Upper lobe of left lung (tissue), 6 donors: ENCODE measurements around the gene TEX35. TPM values are rescaled to one million over a fixed set of nuclear protein-coding genes. Genes with fewer than 3 reads are reported as not detected.
A peak's percentile ranks its signal among the peaks of the same experiment; 100 is the strongest.

ENCODE experiments used
- ATAC-seq, 2 donors: fragments of 200-7000 bp; cut with Tn5 transposase; one replicate each; pipeline ENCODE4 v1.9.1; 2022; ENCODE audit warnings: mild to moderate bottlenecking in 2 of 2, moderate library complexity in 2 of 2; ENCODE audit not compliant: low FRiP score in 2 of 2
- DNase-seq, 2 donors: peaks; one replicate each; pipeline ENCODE4 v3.0.0-alpha.2; 2019 to 2020
- H3K27ac ChIP-seq, 4 donors: fragments of 200-600 bp; sonication (generic); one replicate each; pipeline ENCODE4 v1.5.1; 2016 to 2019
- H3K27me3 ChIP-seq, 4 donors: fragments of 200-600 bp; sonication (generic); one replicate each; pipeline ENCODE4 v1.5.1; 2017 to 2019
- H3K36me3 ChIP-seq, 4 donors: fragments of 200-600 bp; sonication (generic); one replicate each; pipeline ENCODE4 v1.5.1; 2016 to 2019
- H3K4me1 ChIP-seq, 4 donors: fragments of 200-600 bp; sonication (generic); one replicate each; pipeline ENCODE4 v1.5.1; 2018 to 2019
- H3K4me3 ChIP-seq, 4 donors: fragments of 200-600 bp; sonication (generic); one replicate each; pipeline ENCODE4 v1.5.1; 2017 to 2019; ENCODE audit warnings: mild to moderate bottlenecking in 2 of 4, moderate library complexity in 1 of 4
- H3K9me3 ChIP-seq, 4 donors: fragments of 200-600 bp; sonication (generic); one replicate each; pipeline ENCODE4 v1.5.1; 2018 to 2019
- CTCF ChIP-seq, 6 experiments: fragments of 450-650 bp in 4 of 6; fragments of 200-600 bp in 2 of 6; sonication (generic) in 2 of 6; IDR thresholded peaks; one replicate each; pipeline ENCODE4 v1.5.1; 2016 to 2019; ENCODE audit warnings: antibody characterized with exemption in 6 of 6
- EP300 ChIP-seq, 4 donors: sonication (generic); formaldehyde crosslinking; IDR thresholded peaks; one replicate each; pipeline ENCODE4 v1.5.1; 2017; ENCODE audit warnings: antibody characterized with exemption in 4 of 4, control low read depth in 2 of 4
- POLR2A ChIP-seq, 4 donors: fragments of 450-650 bp; IDR thresholded peaks; one replicate each; pipeline ENCODE4 v1.5.1; 2016 to 2017; ENCODE audit warnings: antibody characterized with exemption in 4 of 4, mild to moderate bottlenecking in 2 of 4
- POLR2AphosphoS5 ChIP-seq, 2 donors: sonication (generic); formaldehyde crosslinking; IDR thresholded peaks; one replicate each; pipeline ENCODE4 v1.5.1; 2017; ENCODE audit warnings: antibody characterized with exemption in 2 of 2
- WGBS, 2 donors: methylation state at CpG; one replicate each; pipeline ENCODE4 v1.1.5; 2017 to 2018; 5-methylcytosine and 5-hydroxymethylcytosine counted together
- total RNA-seq, 6 donors: library from RNA; depleted of rRNA in 4 of 6; stranded (reverse); fragments of >200 nt in 4 of 6; gene quantifications; one replicate each; pipeline versions ENCODE4 v1.1.0 to v1.2.1, GENCODE V29; 2016 to 2021
- donor health status: DM: no; HTN: no; CAD: no; lungs with moderate emphysema.
- donor health status: DM: no; HTN: yes; CAD: no; lungs with severe emphysema.

TEX35 gene
- total RNA-seq, 6 donors from 2014 or later, result not detected

DNA sequence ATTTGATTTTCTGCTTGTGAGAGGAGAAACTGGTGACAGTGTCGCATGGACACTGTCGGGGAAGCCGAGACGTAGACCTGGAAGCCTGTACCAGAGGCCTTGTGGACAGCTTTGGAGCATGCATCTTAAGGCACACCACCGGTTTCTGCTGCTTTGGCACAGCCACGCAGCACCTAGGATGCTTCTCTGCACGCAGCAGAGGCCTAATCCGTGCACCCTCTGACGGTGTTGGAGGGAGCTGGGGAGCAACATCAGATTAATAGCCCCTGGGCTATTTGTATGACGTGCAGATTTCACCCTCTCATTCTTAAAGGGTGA, 30.3 kb downstream of the TEX35 start:
- no peaks in the 10 kb centered on the region for H3K27me3 ChIP-seq
- no peaks in the 10 kb centered on the region for H3K36me3 ChIP-seq
- H3K4me1 ChIP-seq, result peaks cover 11 to 24% (median 14%) of the 10 kb centered on the region in 4 donors
- TF ChIP-seq EP300 (IDR thresholded peaks at IDR 0.05) (no peak), POLR2A (IDR thresholded peaks at IDR 0.05) (no peak), CTCF (IDR thresholded peaks at IDR 0.05) (no peak), POLR2AphosphoS5 (IDR thresholded peaks at IDR 0.05) (no peak)
- WGBS, 2 donors, result 25 to 50% methylated on average over 6 to 10 of the region's 10 CpGs
- ATAC-seq (peak; percentile 25 to 27), DNase-seq (no peak)
- H3K4me3 ChIP-seq, result peak overlapping the region; percentile 66 to 88 (median 73)
- peak overlapping the region in 3 of 4 donors; percentile 36 to 80 (median 70) for H3K27ac ChIP-seq
- H3K9me3 ChIP-seq, result no peaks in the 10 kb centered on the region

DNA sequence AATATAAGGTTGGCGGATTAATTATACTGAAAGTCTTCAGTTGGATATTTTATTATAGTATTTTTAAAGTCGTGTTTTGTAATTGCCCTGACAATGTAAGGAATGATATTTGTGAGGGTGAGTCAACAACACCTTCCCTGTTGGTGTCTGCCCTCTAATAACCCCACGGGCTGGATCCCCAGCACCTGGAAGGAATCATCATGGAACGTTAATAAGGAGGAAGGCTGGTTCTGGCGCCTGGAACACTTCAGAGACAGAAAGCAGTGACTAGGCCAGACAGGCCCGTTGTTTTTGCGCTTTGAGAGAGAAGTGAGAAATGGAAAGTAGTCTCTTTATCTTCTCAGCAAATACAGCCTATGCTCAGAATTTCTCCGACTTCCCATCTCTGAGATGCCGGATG, 31.6 kb downstream of the TEX35 start:
- no peak for DNase-seq
- 91 to 95% methylated on average over 9 of the region's 9 CpGs for WGBS, 2 donors
- no peak overlapping the region for H3K4me3 ChIP-seq
- no peaks in the 10 kb centered on the region for H3K27me3 ChIP-seq
- no peaks in the 10 kb centered on the region for H3K36me3 ChIP-seq
- no peak overlapping the region for H3K27ac ChIP-seq
- peaks cover 11 to 24% (median 14%) of the 10 kb centered on the region in 4 donors for H3K4me1 ChIP-seq
- no peak for ATAC-seq
- H3K9me3 ChIP-seq, result no peaks in the 10 kb centered on the region
- TF ChIP-seq EP300 (IDR thresholded peaks at IDR 0.05) (no peak), POLR2A (IDR thresholded peaks at IDR 0.05) (no peak), POLR2AphosphoS5 (IDR thresholded peaks at IDR 0.05) (no peak), CTCF (IDR thresholded peaks at IDR 0.05) (no peak)

DNA sequence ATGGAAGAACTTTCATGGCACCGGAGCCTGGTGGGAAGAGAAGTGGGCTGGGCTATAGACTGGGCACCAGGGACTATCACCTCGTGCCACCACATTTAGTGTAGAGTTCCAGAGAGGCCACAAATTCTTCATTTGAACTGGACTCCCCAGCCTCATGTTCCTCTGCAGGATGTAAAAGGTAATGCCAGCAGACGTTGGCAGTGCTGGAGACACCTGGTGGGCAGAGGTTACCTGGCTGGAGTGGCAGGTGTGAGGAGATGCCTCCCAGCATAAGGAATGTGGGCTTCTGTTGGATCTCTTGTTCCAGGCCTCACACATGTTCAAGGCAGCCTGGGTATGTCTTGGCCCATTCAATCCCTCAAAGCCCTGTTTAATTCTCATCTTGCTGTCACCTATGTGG, 35.2 kb downstream of the TEX35 start:
- H3K36me3 ChIP-seq, result no peaks in the 10 kb centered on the region
- no peak overlapping the region for H3K27ac ChIP-seq
- H3K4me1 ChIP-seq, result peaks cover 4 to 8% (median 4%) of the 10 kb centered on the region in 4 donors
- H3K9me3 ChIP-seq, result no peaks in the 10 kb centered on the region
- no peaks in the 10 kb centered on the region for H3K27me3 ChIP-seq
- DNase-seq (no peak), ATAC-seq (no peak)
- 89 to 95% methylated on average over 3 of the region's 3 CpGs for WGBS, 2 donors
- H3K4me3 ChIP-seq, result no peak overlapping the region
- TF ChIP-seq CTCF (IDR thresholded peaks at IDR 0.05), result no peak
- TF ChIP-seq EP300 (IDR thresholded peaks at IDR 0.05), result no peak
- TF ChIP-seq POLR2A (IDR thresholded peaks at IDR 0.05), result no peak
- TF ChIP-seq POLR2AphosphoS5 (IDR thresholded peaks at IDR 0.05), result no peak

- no peak for TF ChIP-seq CTCF (IDR thresholded peaks at IDR 0.05)
- TF ChIP-seq POLR2AphosphoS5 (IDR thresholded peaks at IDR 0.05), result no peak
- TF ChIP-seq EP300 (IDR thresholded peaks at IDR 0.05), result no peak
- TF ChIP-seq POLR2A (IDR thresholded peaks at IDR 0.05), result no peak
- DNase-seq, result no peak
- WGBS, 2 donors, result 58 to 73% methylated on average over 3 of the region's 3 CpGs
- Histone ChIP-seq H3K9me3 (peaks cover 0 to 4% (median 0%) of the 10 kb centered on the region in 4 donors), H3K27me3 (no peaks in the 10 kb centered on the region), H3K27ac (no peak overlapping the region), H3K4me1 (no peaks in the 10 kb centered on the region), H3K36me3 (no peaks in the 10 kb centered on the region), H3K4me3 (no peak overlapping the region)
- ATAC-seq, result no peak
Observed at GRCh38 chr1:178551307-178551706, 38.4 kb downstream of the TEX35 start.

- ATAC-seq, result no peak
- whole genome bisulfite sequencing, 2 donors, result 90% methylated on average over 3 of the region's 3 CpGs
- H3K36me3 ChIP-seq, result no peaks in the 10 kb centered on the region
- H3K4me1 ChIP-seq, result no peaks in the 10 kb centered on the region
- H3K27ac ChIP-seq, result no peak overlapping the region
- no peak for DNase-seq
- peaks cover 0 to 4% (median 0%) of the 10 kb centered on the region in 4 donors for H3K9me3 ChIP-seq
- TF ChIP-seq POLR2AphosphoS5 (IDR thresholded peaks at IDR 0.05), result no peak
- no peak for TF ChIP-seq CTCF (IDR thresholded peaks at IDR 0.05)
- no peak for TF ChIP-seq EP300 (IDR thresholded peaks at IDR 0.05)
- TF ChIP-seq POLR2A (IDR thresholded peaks at IDR 0.05), result no peak
- no peak overlapping the region for H3K4me3 ChIP-seq
- no peaks in the 10 kb centered on the region for H3K27me3 ChIP-seq
Observed at GRCh38 chr1:178551940-178552339, 39.0 kb downstream of the TEX35 start.
